ENCODE measurements around the gene KLC1. TPM values are rescaled to one million over a fixed set of nuclear protein-coding genes. Genes with fewer than 3 reads are reported as not detected.

Gene KLC1
- total and polyA plus RNA-seq, 8 donors, result 56.5 to 522 (median 123) TPM

GRCh38 chr14:103716091-103716801, 87.2 kb downstream of the KLC1 start:
- Histone ChIP-seq H3K9me3 (no peaks in the 10 kb centered on the region), H3K4me1 (peaks cover 41 to 90% (median 78%) of the 10 kb centered on the region in 4 donors), H3K4me3 (peak overlapping the region; percentile 75 to 95 (median 88)), H3K27ac (peak overlapping the region; percentile 64 to 94 (median 92)), H3K36me3 (no peaks in the 10 kb centered on the region), H3K27me3 (no peaks in the 10 kb centered on the region)
- TF ChIP-seq CTCF (IDR thresholded peaks at IDR 0.05), result no peak
- TF ChIP-seq POLR2A (IDR thresholded peaks at IDR 0.05), result no peak
- no peak for TF ChIP-seq EP300 (IDR thresholded peaks at IDR 0.05)
- no peak for TF ChIP-seq POLR2AphosphoS5 (IDR thresholded peaks at IDR 0.05)
- DNase-seq, result peak in 1 of 2 donors; percentile 75
- WGBS, 5 donors, result 1 to 15% (median 3%) methylated on average over 10 to 72 of the region's 72 CpGs
- intact Hi-C loops (cut with DNase I; ENCODE audit: low total_unique reads), result no loop called here

- Histone ChIP-seq H3K4me3 (peak overlapping the region; percentile 75 to 95 (median 88)), H3K9me3 (no peaks in the 10 kb centered on the region), H3K27me3 (no peaks in the 10 kb centered on the region), H3K27ac (peak overlapping the region in 3 of 5 donors; percentile 79 to 94 (median 93)), H3K36me3 (no peaks in the 10 kb centered on the region), H3K4me1 (peaks cover 34 to 90% (median 75%) of the 10 kb centered on the region in 4 donors)
- intact Hi-C loops (cut with DNase I; ENCODE audit: low total_unique reads), result no loop called here
- no peak for DNase-seq
- TF ChIP-seq CTCF (IDR thresholded peaks at IDR 0.05) (no peak), POLR2A (IDR thresholded peaks at IDR 0.05) (no peak), POLR2AphosphoS5 (IDR thresholded peaks at IDR 0.05) (no peak), EP300 (IDR thresholded peaks at IDR 0.05) (no peak)
- 75 to 78% (median 76%) methylated on average over 17 of the region's 17 CpGs for WGBS, 5 donors
Measured at GRCh38 chr14:103716899-103717411, 87.9 kb downstream of the KLC1 start.

GRCh38 chr14:103718572-103718971, 89.6 kb downstream of the KLC1 start:
- Histone ChIP-seq H3K36me3 (no peaks in the 10 kb centered on the region), H3K4me1 (peaks cover 33 to 87% (median 70%) of the 10 kb centered on the region in 4 donors), H3K27me3 (no peaks in the 10 kb centered on the region), H3K9me3 (no peaks in the 10 kb centered on the region), H3K4me3 (peak overlapping the region in 3 of 4 donors; percentile 8 to 15 (median 12)), H3K27ac (peak overlapping the region in 2 of 5 donors; percentile 79 to 83)
- intact Hi-C loops (cut with DNase I; ENCODE audit: low total_unique reads), result no loop called here
- WGBS, 5 donors, result 61 to 80% (median 78%) methylated on average over 13 to 16 of the region's 16 CpGs
- no peak for TF ChIP-seq POLR2A (IDR thresholded peaks at IDR 0.05)
- TF ChIP-seq POLR2AphosphoS5 (IDR thresholded peaks at IDR 0.05), result peak in 1 of 3 donors; percentile 79
- DNase-seq, result peak in 1 of 2 donors; percentile 71

- TF ChIP-seq EP300 (IDR thresholded peaks at IDR 0.05) (no peak), CTCF (IDR thresholded peaks at IDR 0.05) (no peak), POLR2AphosphoS5 (IDR thresholded peaks at IDR 0.05) (no peak), POLR2A (IDR thresholded peaks at IDR 0.05) (no peak)
- Histone ChIP-seq H3K27me3 (no peaks in the 10 kb centered on the region), H3K27ac (peak overlapping the region in 2 of 5 donors; percentile 79 to 83), H3K4me1 (peaks cover 44 to 87% (median 70%) of the 10 kb centered on the region in 4 donors), H3K4me3 (no peak overlapping the region), H3K36me3 (peaks cover 0 to 2% (median 0%) of the 10 kb centered on the region in 4 donors), H3K9me3 (no peaks in the 10 kb centered on the region)
- 80 to 87% (median 85%) methylated on average over 8 of the region's 8 CpGs for WGBS, 5 donors
- no peak for DNase-seq
- intact Hi-C loops (cut with DNase I; ENCODE audit: low total_unique reads), result no loop called here
Measured at GRCh38 chr14:103719751-103720150, 90.7 kb downstream of the KLC1 start.
